ENCODE results near the gene CDHR2. TPM values are rescaled to one million over a fixed set of nuclear protein-coding genes. Genes with fewer than 3 reads are reported as not detected.

Gene CDHR2
- total RNA-seq, 1 experiment from 2014 or later, result 0.10 TPM

DNA sequence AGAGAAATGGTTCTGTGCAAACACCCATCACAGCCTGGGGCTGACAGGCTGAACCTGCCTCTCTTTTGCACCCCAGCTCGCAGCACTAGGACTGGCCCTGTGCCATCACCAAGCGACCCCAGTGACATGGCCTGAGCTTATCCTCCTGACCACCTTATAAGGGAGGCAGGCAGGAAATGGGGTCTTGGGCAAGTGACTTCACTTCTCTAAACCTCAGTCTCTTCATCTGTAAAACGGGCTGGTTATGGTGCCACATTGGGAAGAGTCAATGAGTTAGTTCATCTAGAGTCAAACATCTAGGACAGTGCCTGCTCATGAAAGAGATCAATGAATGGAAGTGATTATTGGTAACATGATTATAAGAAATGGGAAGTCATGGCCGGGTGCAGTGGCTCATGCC, 75.0 kb downstream of the CDHR2 start:
- Histone ChIP-seq H3K4me1 (ENCODE audit: control insufficient read depth in 1 of 2, insufficient read depth in 2 of 2, low read length in 2 of 2) (peaks cover 0 to 23% of the 10 kb centered on the region in 2 experiments; a peak in 2 of 4 replicates), H3K9me3 (ENCODE audit: control insufficient read depth in 1 of 2, insufficient read depth in 1 of 2, low read depth in 1 of 2, low read length in 2 of 2) (no peaks in the 10 kb centered on the region), H3K9ac (ENCODE audit: low read length) (no peak overlapping the region), H3K9me2 (ENCODE audit: insufficient read depth) (no peaks in the 10 kb centered on the region), H3K79me2 (ENCODE audit: insufficient read depth, low read length) (no peaks in the 10 kb centered on the region), H2AFZ (ENCODE audit: low read depth, low read length, poor library complexity, severe bottlenecking) (no peak overlapping the region), H3K36me3 (ENCODE audit: control insufficient read depth in 1 of 2, insufficient read depth in 2 of 2, low read length in 2 of 2) (no peaks in the 10 kb centered on the region), H4K20me1 (ENCODE audit: insufficient read depth) (no peaks in the 10 kb centered on the region), H3K27ac (ENCODE audit: low read depth, low read length) (no peak overlapping the region), H3K4me3 (replicated peaks in 1 of 2; ENCODE audit: low read depth in 1 of 2, low read length in 2 of 2) (no peak overlapping the region), H3K4me2 (ENCODE audit: low read length) (no peak overlapping the region), H3K27me3 (ENCODE audit: insufficient read depth, low read length) (no peaks in the 10 kb centered on the region)
- BruUV-seq (replicated peaks), result no TSS peak
- no peak for TF ChIP-seq CEBPB (IDR thresholded peaks at IDR 0.05; ENCODE audit: low read depth)
- TF ChIP-seq EZH2phosphoT487 (IDR thresholded peaks at IDR 0.05; ENCODE audit: borderline replicate concordance), result no peak
- TF ChIP-seq, protein P1, sequence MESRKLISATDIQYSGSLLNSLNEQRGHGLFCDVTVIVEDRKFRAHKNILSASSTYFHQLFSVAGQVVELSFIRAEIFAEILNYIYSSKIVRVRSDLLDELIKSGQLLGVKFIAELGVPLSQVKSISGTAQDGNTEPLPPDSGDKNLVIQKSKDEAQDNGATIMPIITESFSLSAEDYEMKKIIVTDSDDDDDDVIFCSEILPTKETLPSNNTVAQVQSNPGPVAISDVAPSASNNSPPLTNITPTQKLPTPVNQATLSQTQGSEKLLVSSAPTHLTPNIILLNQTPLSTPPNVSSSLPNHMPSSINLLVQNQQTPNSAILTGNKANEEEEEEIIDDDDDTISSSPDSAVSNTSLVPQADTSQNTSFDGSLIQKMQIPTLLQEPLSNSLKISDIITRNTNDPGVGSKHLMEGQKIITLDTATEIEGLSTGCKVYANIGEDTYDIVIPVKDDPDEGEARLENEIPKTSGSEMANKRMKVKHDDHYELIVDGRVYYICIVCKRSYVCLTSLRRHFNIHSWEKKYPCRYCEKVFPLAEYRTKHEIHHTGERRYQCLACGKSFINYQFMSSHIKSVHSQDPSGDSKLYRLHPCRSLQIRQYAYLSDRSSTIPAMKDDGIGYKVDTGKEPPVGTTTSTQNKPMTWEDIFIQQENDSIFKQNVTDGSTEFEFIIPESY (IDR thresholded peaks at IDR 0.05; ENCODE audit: extremely low read depth, insufficient replicate concordance, low read length), result no peak
- no peak for TF ChIP-seq RAD21 (IDR thresholded peaks at IDR 0.05; ENCODE audit: low read depth)
- TF ChIP-seq, protein P2, sequence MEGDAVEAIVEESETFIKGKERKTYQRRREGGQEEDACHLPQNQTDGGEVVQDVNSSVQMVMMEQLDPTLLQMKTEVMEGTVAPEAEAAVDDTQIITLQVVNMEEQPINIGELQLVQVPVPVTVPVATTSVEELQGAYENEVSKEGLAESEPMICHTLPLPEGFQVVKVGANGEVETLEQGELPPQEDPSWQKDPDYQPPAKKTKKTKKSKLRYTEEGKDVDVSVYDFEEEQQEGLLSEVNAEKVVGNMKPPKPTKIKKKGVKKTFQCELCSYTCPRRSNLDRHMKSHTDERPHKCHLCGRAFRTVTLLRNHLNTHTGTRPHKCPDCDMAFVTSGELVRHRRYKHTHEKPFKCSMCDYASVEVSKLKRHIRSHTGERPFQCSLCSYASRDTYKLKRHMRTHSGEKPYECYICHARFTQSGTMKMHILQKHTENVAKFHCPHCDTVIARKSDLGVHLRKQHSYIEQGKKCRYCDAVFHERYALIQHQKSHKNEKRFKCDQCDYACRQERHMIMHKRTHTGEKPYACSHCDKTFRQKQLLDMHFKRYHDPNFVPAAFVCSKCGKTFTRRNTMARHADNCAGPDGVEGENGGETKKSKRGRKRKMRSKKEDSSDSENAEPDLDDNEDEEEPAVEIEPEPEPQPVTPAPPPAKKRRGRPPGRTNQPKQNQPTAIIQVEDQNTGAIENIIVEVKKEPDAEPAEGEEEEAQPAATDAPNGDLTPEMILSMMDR (IDR thresholded peaks at IDR 0.05 in 2 of 3, conservative IDR thresholded peaks at IDR 0.05 in 1 of 3; ENCODE audit: borderline replicate concordance in 1 of 3, insufficient read depth in 1 of 3, low read depth in 2 of 3, low read length in 2 of 3), result no peak
- TF ChIP-seq ZFX (IDR thresholded peaks at IDR 0.05), result no peak
- no peak for TF ChIP-seq YY1 (IDR thresholded peaks at IDR 0.05; ENCODE audit: extremely low read depth, insufficient replicate concordance, low read depth, low read length)
- no peak for TF ChIP-seq FOSL1 (IDR thresholded peaks at IDR 0.05; ENCODE audit: low read depth)
- TF ChIP-seq SP1 (IDR thresholded peaks at IDR 0.05; ENCODE audit: low read depth), result no peak
- TF ChIP-seq POLR2AphosphoS5 (IDR thresholded peaks at IDR 0.05; ENCODE audit: low read depth, low read length), result no peak
- TF ChIP-seq CBX3 (IDR thresholded peaks at IDR 0.05; ENCODE audit: low read depth), result no peak
- no peak for TF ChIP-seq EGR1 (IDR thresholded peaks at IDR 0.05; ENCODE audit: low read depth)
- no peak for TF ChIP-seq SIN3A (IDR thresholded peaks at IDR 0.05; ENCODE audit: low read depth)
- no peak for TF ChIP-seq ZNF274 (IDR thresholded peaks at IDR 0.05; ENCODE audit: low read depth, low read length)
- TF ChIP-seq POLR2A (IDR thresholded peaks at IDR 0.05; ENCODE audit: borderline replicate concordance, extremely low read depth, insufficient read depth, insufficient read length), result no peak
- TF ChIP-seq TCF7L2 (IDR thresholded peaks at IDR 0.05; ENCODE audit: borderline replicate concordance, extremely low read depth, insufficient read depth, insufficient read length), result no peak
- no peak for TF ChIP-seq MAX (IDR thresholded peaks at IDR 0.05)
- no peak for TF ChIP-seq SRF (IDR thresholded peaks at IDR 0.05; ENCODE audit: low read depth)
- ATAC-seq (no peak), DNase-seq (ENCODE audit: low read depth, low spot score) (no peak)
- POLR2A ChIA-PET, result no interaction called here
- CTCF ChIA-PET, result no interaction called here
- RAD21 ChIA-PET (ENCODE audit: low non-redundant PET in 1 of 2, low total read pairs in 2 of 2, uncharacterized antibody in 2 of 2, unreplicated experiment in 2 of 2), result no interaction called here
- intact Hi-C loops (cut with micrococcal nuclease), result no loop called here

Measured in HCT116 (cell line).